ACC112 (cell line): ENCODE results near the gene EEF2.
"Not testable (repeated sequence)": the region's sequence is repeated elsewhere in the genome, so short reads cannot be mapped to it uniquely, and the experiment has no call there.

Source experiments
- H2AFZ ChIP-seq: fragments of 200-600 bp; sonication (generic); one replicate; pipeline ENCODE4 v1.6.0; 2017; ENCODE audit warnings: antibody characterized with exemption, low read length; ENCODE audit not compliant: unreplicated experiment
- H3K27ac ChIP-seq: fragments of 200-600 bp; sonication (generic); 2 replicates; pipeline ENCODE4 v1.5.1; 2014; ENCODE audit warnings: low read depth, mild to moderate bottlenecking, antibody characterized with exemption, low read length, moderate library complexity
- H3K27me3 ChIP-seq: fragments of 200-600 bp; sonication (generic); 2 replicates; pipeline ENCODE4 v1.6.1; 2014; ENCODE audit warnings: mild to moderate bottlenecking, antibody characterized with exemption, low read length, moderate library complexity, mixed read lengths; ENCODE audit not compliant: insufficient read depth
- H3K36me3 ChIP-seq: fragments of 200-600 bp; sonication (generic); 2 replicates; pipeline ENCODE4 v1.6.1; 2016; ENCODE audit warnings: mild to moderate bottlenecking, antibody characterized with exemption, low read length, moderate library complexity, mixed read lengths; ENCODE audit not compliant: insufficient read depth
- H3K4me1 ChIP-seq: fragments of 200-600 bp; sonication (generic); one replicate; pipeline ENCODE4 v1.6.1; 2016; ENCODE audit warnings: low read length, mixed read lengths; ENCODE audit not compliant: insufficient read depth, unreplicated experiment, control insufficient read depth
- H3K4me3 ChIP-seq: fragments of 200-600 bp; sonication (generic); 2 replicates; pipeline ENCODE4 v1.5.1; 2014; ENCODE audit warnings: mild to moderate bottlenecking, low read depth, low read length
- H3K79me2 ChIP-seq: fragments of 200-600 bp; sonication (generic); one replicate; pipeline ENCODE4 v1.6.0; 2016; ENCODE audit warnings: low read length; ENCODE audit not compliant: control insufficient read depth, unreplicated experiment, insufficient read depth

The EEF2 gene

GRCh38 chr19:4005436-4005835, 20.2 kb upstream of the EEF2 start:
- H3K27ac ChIP-seq, H3K4me3 ChIP-seq, H2AFZ ChIP-seq, H3K27me3 ChIP-seq, H3K4me1 ChIP-seq, H3K36me3 ChIP-seq: not testable (repeated sequence)
- H3K79me2 ChIP-seq = peaks cover 27% of the 10 kb centered on the region

- not testable (repeated sequence) for H3K36me3 ChIP-seq
Measured at GRCh38 chr19:4000798-4001197, 15.5 kb upstream of the EEF2 start.

GRCh38 chr19:3998667-3999412, 13.6 kb upstream of the EEF2 start:
- H3K79me2 ChIP-seq, H3K36me3 ChIP-seq, H2AFZ ChIP-seq, H3K4me1 ChIP-seq, H3K4me3 ChIP-seq, H3K27me3 ChIP-seq, H3K27ac ChIP-seq: not testable (repeated sequence)

More at GRCh38 chr19:4000798-4001197, 15.5 kb upstream of the EEF2 start:
- H3K27me3 ChIP-seq, H3K79me2 ChIP-seq, H3K4me1 ChIP-seq, H2AFZ ChIP-seq, H3K4me3 ChIP-seq, H3K27ac ChIP-seq: not testable (repeated sequence)

GRCh38 chr19:3995607-3996006, 10.3 kb upstream of the EEF2 start:
- H3K36me3 ChIP-seq = no peaks in the 10 kb centered on the region
- H2AFZ ChIP-seq = no peak overlapping the region
- no peak overlapping the region for H3K4me3 ChIP-seq
- no peaks in the 10 kb centered on the region for H3K4me1 ChIP-seq
- no peaks in the 10 kb centered on the region for H3K79me2 ChIP-seq
- no peak overlapping the region for H3K27ac ChIP-seq
- H3K27me3 ChIP-seq = no peaks in the 10 kb centered on the region

GRCh38 chr19:3990815-3991117, 5.5 kb upstream of the EEF2 start:
- peaks cover 4% of the 10 kb centered on the region for H3K4me1 ChIP-seq
- no peak overlapping the region for H3K4me3 ChIP-seq
- no peak overlapping the region for H3K27ac ChIP-seq
- H2AFZ ChIP-seq = peak overlapping the region; percentile 38
- H3K79me2 ChIP-seq = no peaks in the 10 kb centered on the region
- H3K27me3 ChIP-seq = no peaks in the 10 kb centered on the region
- no peaks in the 10 kb centered on the region for H3K36me3 ChIP-seq

GRCh38 chr19:3987619-3988371, 2.5 kb upstream of the EEF2 start:
- peaks cover 18% of the 10 kb centered on the region; the same call in 1 of the 2 replicates for H3K36me3 ChIP-seq
- H3K79me2 ChIP-seq = peaks cover 25% of the 10 kb centered on the region
- H2AFZ ChIP-seq = peak overlapping the region; percentile 75
- no peaks in the 10 kb centered on the region for H3K27me3 ChIP-seq
- peaks cover 13% of the 10 kb centered on the region for H3K4me1 ChIP-seq
- H3K4me3 ChIP-seq = peak overlapping the region; percentile 100
- no peak overlapping the region for H3K27ac ChIP-seq

- H3K79me2 ChIP-seq = peaks cover 38% of the 10 kb centered on the region
- H3K4me1 ChIP-seq = peaks cover 15% of the 10 kb centered on the region
- no peaks in the 10 kb centered on the region for H3K27me3 ChIP-seq
- H3K4me3 ChIP-seq = peak overlapping the region; percentile 100
- peak overlapping the region; percentile 47 for H2AFZ ChIP-seq
- peaks cover 26% of the 10 kb centered on the region; the same call in 1 of the 2 replicates for H3K36me3 ChIP-seq
- no peak overlapping the region for H3K27ac ChIP-seq
Measured at GRCh38 chr19:3986260-3987041, 1.2 kb upstream of the EEF2 start.

- Histone ChIP-seq H3K27me3 (no peaks in the 10 kb centered on the region), H3K4me3 (peak overlapping the region; percentile 100), H3K4me1 (peaks cover 17% of the 10 kb centered on the region), H3K36me3 (peaks cover 33% of the 10 kb centered on the region; the same call in 1 of the 2 replicates), H3K27ac (no peak overlapping the region), H3K79me2 (peaks cover 45% of the 10 kb centered on the region), H2AFZ (peak overlapping the region; percentile 47)
Measured at GRCh38 chr19:3985643-3986259, 488 bp upstream of the EEF2 start.

- H3K27me3 ChIP-seq = no peaks in the 10 kb centered on the region
- peaks cover 56% of the 10 kb centered on the region for H3K79me2 ChIP-seq
- H3K4me1 ChIP-seq = peaks cover 17% of the 10 kb centered on the region
- peaks cover 38% of the 10 kb centered on the region; the same call in 1 of the 2 replicates for H3K36me3 ChIP-seq
- peak overlapping the region; percentile 97 for H3K27ac ChIP-seq
- no peak overlapping the region for H2AFZ ChIP-seq
- peak overlapping the region; percentile 100 for H3K4me3 ChIP-seq
Measured at GRCh38 chr19:3984584-3984907, 717 bp downstream of the EEF2 start.

- Histone ChIP-seq H3K27me3 (no peaks in the 10 kb centered on the region), H3K4me1 (peaks cover 20% of the 10 kb centered on the region), H3K36me3 (peaks cover 38% of the 10 kb centered on the region; the same call in 1 of the 2 replicates), H2AFZ (no peak overlapping the region), H3K27ac (peak overlapping the region; percentile 97), H3K4me3 (peak overlapping the region; percentile 100), H3K79me2 (peaks cover 61% of the 10 kb centered on the region)
Measured at GRCh38 chr19:3983936-3984583, 1.2 kb downstream of the EEF2 start.
